Hematopoietic multipotent progenitor cell treated with erythropoietin and hydrocortisone succinate and interleukin-3 and kit ligand, for 4 days (in vitro differentiated cells): ENCODE measurements around the gene MISP3.
"Not testable (repeated sequence)": the region's sequence is repeated elsewhere in the genome, so short reads cannot be mapped to it uniquely, and the experiment has no call there.

Experiments
- DNase-seq: peaks from one replicate; pipeline ENCODE4 v3.0.0-alpha.2; 2015

MISP3 gene

DNA sequence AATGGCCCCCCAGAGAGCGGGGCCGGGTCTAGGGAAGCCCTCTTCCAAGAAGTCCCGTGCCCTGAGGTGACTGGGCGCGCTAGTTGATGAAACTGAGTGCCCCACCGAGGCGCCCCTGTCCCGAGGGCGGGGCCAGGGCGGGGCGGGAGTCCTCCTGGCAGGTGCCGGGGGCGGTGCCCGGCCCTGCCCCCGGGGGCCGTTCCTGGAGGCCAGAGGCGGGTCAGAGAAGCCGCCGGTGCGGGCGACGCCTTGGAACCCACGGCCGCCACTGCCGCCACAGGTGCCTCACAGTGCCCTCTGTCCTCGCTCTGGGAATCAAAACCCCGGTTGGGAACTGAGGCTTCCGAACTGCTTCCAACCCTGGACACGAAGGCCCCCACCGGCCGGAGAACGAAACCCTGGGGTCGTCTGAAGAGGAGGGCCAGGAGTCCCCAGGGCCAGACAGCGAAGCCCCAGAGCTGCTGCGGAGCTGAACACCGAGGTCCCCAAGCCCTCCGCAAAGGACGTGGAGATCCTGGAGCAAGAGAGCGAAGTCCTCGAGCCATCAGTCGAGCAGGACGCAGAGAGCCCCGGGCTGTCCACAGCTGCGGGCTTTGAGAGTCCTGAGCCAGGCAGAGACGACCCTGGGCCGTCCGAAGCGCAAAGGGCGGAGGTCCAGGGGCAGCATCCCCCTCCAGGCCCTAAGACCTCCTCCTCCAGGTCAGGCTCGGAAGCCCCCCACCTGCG is at the start of gene MISP3:
Gene MISP3 (plus strand): TSS at position 252 of the 726 bp plus-strand sequence. CDS start 524 bp downstream, outside the sequence.
- DNase-seq: peak; percentile 64

DNA sequence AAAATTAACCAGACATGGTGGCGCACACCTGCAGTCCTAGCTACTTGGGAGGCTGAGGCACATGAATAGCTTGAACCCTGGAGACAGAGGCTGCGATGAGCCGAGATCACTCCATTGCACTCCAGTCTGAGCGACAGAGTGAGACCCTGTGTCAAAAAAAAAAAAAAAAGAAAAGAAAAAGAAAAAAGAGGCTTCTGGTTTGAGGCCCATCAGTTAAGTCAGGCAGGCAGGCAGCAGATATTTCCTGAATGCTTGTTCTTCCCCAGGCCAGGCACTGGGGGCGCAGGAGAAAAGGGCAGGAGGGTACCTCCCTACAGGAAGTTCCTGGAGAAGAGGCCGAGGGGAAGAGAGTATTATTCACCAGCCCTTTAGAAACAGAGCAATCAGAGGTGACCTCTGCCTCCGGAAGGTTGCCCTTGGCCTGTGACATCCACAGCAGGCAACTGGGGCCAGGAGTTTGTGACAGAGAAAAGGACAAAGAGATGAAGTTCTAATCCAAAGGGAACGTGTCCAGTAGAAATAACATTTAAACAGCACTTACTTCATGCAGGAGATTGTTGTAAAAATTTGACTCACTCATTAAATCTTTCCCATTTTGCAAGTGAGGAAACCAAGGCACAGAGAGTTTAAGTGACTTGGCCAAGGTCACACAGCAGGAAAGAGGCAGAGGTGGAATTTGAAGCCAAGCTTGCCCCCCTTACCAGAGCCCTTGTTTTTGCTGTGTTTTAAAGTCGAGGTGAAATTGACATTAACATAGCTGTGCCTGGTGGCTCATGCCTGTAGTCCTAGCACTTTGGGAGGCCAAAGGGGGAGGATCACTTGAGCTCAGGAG is 49.0 kb upstream of the MISP3 start:
- peak; percentile 93 for DNase-seq

DNA sequence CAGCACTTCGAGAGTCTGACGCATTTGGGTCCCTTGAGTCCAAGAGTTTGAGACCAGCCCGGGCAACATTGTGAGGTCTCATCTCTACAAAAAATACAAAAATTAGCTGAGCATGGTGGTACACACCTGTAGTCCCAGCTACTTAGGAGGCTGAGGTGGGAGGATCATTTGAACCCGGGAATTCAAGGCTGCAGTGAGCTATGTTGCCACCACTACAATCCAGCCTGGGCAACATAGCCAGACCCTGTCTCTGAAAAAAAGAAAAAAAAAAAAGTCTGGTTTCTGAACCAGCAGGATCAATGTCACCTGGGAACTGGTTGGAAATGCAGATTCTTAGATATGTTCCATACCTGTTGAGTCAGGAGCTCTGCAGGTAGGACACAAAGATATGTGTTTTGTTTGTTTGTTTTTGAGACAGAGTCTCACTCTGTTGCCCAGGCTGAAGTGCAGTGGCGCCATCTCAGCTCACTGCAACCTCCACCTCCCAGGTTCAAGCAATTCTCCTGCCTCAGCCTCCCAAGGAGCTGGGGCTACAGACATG is 45.9 kb upstream of the MISP3 start:
- not testable (repeated sequence) for DNase-seq

DNA sequence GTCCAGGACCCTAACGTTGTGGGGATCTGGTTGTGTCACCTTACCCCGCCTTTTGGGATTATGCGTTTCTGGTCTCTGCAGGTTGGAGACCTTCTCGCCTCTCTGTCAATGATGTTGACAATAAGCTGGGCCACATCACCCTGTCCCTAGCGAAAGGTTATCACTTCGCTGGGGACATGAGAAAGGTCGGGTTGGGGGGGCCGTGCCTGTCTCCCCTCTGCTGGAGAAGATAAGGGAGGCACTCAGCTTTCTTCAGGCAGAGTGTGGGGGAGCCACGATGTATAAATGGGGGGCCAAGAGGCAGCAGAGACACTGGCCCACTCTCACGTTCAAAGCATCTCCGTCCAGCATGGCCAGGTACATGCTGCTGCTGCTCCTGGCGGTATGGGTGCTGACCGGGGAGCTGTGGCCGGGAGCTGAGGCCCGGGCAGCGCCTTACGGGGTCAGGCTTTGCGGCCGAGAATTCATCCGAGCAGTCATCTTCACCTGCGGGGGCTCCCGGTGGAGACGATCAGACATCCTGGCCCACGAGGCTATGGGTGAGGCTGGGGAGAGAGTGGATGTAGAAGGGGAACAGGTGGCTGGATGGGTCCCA is 44.6 kb upstream of the MISP3 start, which contains the start of gene RLN3:
Gene RLN3 (plus strand): TSS at position 293 of the 595 bp plus-strand sequence. CDS start 57 bp downstream, at position 350.
- DNase-seq: no peak

DNA sequence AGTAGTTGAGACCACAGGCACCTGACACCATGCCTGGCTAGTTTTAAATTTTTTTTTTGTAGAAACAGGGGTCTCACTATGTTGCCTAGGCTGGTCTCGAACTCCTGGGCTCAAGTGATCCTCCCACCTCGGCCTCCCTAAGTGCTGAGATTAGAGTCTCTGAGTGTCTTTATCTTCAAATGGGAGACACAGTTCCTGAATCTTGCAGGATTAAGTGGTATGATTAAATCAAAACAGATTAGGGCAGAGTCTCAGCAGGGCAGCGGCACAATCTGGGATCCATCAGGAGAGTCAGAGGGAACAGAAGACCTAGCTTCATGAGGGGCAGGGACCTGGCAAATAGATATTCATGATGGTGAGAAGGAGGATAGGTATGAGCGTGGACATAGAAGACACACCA is 43.7 kb upstream of the MISP3 start:
- no peak for DNase-seq

DNA sequence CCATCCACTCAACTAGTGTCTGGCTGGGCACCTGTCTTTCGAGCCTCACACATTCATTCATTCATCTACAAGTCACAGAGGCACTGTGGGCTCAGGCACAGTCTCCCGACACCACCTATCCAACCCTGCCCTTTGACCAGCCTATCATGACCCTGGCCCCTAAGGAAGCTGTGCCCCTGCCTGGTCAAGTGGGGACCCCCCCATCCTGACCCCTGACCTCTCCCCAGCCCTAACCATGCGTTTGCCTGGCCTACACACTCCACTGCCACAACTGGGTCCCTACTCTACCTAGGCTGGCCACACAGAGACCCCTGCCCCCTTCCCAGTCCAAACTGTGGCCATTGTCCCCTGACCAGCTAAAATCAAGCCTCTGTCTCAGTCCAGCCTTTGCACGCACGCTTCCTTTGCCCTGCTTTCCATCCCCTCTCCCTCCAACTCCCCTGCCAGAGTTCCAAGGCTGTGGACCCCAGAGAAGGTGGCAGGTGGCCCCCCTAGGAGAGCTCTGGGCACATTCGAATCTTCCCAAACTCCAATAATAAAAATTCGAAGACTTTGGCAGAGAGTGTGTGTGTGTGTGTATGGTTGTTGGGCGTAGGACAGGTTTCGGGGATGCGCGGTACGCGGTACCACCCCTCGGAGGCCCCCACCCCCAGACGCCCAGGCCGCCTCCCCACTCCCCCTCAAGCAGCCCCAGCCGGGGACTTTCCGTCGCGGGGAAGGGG is 41.4 kb upstream of the MISP3 start:
- no peak for DNase-seq

DNA sequence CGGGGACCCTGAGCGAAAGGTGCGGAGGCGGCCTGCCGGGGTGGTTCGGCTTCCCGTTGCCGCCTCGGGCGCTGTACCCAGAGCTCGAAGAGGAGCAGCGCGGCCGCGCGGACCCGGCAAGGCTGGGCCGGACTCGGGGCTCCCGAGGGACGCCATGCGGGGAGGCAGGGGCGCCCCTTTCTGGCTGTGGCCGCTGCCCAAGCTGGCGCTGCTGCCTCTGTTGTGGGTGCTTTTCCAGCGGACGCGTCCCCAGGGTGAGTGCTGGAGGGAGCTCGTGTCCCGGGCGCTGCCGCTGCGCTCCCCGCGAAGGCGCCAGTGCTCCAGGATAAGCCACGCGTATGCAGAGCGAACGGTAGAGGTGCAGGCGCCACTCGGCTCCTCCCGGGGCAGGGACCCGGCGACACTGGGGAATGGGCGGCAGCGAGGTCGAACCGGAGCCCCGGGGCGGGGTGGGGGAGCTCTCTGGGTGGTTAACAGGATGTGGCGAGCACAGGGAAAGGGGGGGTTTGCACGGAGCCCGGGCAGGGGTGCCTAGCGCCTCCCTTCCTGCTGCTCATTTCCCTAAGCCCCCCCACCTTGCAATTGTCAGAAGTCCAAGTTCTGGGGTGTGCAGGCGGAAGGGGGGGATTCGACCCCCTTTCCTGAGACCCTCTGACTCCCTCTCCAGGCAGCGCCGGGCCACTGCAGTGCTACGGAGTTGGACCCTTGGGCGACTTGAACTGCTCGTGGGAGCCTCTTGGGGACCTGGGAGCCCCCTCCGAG is 40.7 kb upstream of the MISP3 start, which contains the start of gene IL27RA:
Gene IL27RA (plus strand): TSS at position 44 of the 762 bp plus-strand sequence. CDS start 111 bp downstream, at position 155.
- DNase-seq: peak; percentile 93

DNA sequence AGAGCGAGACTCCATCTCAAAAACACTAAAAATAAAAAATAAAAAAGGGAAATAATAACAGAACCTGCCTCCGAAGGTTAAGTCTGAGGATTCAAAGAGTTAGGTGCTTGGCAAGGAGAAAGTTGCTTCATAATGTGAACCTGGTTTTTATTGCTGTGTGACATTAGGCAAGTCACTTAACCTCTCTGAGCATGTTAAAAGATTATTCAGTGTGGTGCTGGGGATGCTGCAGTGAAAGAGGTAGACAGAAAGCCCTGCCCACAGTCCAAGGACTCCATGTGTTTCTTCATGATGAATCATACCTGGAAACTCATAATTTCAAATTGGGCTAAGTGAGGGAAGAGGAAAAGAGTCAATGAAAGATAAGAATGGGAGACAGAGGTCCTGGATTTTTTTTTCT is 38.6 kb upstream of the MISP3 start:
- DNase-seq: no peak

DNA sequence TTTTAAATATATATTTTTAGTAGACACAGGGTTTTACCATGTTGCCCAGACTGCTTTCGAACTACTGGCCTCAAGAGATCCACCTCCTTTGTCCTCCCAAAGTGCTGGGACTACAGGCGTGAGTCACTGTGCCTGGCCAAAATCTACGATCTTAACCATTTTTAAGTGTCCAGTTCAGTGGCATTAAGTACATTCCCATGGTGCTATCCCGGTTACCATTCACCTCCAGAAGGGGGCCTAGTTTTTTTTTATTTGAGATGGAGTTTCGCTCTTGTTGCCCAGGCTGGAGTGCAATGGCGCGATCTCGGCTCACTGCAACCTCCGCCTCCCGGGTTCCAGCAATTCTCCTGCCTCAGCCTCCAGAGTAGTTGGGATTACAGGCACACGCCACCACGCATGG is 37.4 kb upstream of the MISP3 start:
- not testable (repeated sequence) for DNase-seq

DNA sequence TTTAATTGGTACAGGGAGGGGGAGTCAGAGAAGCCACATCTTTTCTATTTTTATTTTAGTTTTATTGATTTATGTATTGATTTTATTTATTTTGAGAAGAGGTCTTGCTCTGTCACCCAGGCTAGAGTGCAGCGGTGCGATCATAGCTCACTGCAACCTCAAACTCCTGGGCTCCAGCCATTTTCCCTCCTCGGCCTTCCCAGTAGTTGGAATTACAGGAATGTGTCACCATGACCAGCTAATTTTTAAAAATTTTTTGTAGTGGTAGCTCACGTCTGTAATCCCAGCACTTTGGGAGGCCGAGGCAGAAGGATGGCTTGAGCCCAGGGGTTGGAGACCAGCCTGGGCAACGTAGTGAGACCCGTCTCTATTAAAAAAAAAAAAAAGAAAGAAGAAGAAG is 36.9 kb upstream of the MISP3 start:
- DNase-seq: no peak

DNA sequence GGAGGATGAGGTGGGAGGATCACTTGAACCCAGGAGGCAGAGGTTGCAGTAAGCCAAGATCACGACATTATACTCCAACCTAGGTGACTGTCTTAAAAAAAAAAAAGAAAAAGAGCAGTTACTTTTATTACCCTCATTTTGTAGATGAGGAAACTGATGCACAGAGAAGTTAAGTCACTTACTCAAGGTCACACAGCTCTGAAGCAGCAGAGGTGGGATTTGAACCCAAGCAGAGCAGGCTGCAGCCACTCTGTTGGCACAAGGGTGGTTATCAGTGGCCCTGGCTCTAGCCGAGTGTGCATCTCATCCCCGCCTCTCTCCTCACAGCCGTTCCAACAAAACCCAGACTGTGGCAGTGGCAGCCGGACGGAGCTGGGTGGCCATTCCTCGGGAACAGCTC is 33.4 kb upstream of the MISP3 start:
- DNase-seq: no peak

DNA sequence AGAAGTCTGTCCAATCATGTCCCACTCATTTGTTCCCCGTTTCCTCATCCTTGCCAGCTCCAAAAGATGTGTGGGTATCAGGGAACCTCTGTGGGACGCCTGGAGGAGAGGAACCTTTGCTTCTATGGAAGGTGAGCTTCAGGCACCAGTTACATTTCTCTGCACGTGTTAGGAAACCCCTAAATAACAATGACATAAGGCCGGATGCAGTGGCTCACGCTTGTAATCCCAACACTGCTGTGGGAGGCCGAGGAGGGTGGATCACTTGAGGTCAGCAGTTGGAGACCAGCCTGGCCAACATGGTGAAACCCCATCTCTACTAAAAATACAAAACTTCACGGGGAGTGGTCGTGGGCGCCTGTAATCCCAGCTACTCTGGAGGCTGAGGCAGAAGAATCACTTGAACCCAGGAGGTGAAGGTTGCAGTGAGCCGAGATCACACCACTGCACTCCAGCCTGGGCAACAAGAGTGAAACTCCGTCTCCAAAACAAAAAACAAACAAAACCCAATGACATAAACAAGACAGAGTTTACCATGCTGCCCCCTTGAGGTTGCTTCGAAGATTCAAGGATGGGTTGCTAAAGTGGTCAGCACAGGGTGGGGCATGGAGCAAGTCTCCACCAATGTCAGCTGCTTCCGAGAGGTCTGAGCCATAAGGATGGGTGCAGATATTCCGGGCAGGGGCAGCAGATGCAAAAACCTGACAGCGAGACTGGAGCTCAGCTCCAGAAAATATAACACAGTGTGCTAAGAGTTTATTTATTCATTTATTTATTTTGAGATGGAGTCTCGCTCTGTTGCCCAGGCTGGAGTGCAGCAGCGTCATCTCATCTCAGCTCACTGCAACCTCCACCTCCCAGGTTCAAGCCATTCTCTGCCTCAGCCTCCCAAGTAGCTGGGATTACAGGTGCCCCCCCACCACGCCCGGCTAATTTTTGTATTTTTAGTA is 29.7 kb upstream of the MISP3 start:
- peak; percentile 82 for DNase-seq

DNA sequence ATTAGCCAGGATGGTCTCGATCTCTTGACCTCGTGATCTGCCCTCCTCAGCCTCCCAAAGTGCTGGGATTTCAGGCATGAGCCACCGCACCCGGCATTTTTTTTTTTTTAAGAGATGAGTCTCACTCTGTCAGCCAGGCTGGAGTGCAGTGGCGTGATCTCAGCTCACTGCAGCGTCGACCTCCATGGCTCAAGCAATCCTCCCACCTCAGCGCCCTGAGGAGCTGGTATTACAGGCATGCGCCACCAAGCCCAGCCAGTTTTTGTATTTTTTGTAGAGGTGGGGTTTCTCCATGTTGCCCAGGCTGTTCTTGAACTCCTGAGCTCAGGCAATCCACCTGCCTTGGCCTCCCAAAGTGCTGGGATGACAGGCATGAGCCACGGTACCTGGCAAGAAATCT is 24.7 kb upstream of the MISP3 start:
- DNase-seq: not testable (repeated sequence)

DNA sequence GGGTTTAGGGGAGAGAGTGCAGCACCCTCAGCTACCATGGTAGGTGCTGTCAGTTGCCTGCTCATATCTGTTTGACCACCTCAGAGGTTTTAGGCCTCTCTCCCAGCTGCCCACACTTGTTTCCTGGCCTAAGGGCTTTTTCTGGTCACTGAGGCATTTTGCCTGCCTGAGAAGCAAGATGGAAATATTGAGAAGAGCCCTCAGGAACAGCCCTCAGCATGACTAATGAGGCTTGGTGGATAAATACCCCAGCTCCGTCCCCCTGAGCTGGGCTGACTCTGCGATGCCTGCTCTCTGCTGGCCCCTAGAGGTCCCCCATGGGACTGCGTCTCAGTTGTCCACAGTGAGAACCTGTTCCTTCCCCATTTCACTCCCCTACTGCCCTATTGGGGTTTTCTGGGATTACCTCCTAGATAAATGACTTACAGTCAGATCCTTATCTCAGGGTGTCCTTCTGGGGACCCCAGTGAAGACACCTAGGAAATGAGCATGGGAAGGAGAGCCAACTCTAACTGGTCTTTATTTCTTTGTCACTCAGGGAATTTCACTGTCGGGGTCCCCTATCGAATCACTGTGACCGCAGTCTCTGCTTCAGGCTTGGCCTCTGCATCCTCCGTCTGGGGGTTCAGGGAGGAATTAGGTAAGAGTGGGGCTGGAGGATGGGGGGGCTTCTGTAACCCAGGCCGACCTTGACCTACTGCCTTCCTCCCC is 24.0 kb upstream of the MISP3 start:
- peak; percentile 82 for DNase-seq

DNA sequence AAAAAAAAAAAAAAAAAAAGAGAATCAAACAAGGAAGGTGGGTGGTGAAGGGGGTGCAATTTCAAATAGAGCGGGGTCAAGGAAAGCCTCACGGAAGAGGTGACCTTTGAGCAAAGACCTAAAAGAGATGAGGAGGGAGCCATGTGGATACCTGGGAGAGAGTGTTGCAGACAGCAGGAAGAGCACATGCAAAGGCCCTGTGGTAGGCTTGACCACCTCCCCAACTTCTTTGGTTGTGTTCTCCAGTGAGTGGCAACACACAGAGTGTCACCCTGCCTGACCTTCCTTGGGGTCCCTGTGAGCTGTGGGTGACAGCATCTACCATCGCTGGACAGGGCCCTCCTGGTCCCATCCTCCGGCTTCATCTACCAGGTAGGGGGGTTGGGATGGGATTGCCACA is 22.1 kb upstream of the MISP3 start:
- DNase-seq: no peak

DNA sequence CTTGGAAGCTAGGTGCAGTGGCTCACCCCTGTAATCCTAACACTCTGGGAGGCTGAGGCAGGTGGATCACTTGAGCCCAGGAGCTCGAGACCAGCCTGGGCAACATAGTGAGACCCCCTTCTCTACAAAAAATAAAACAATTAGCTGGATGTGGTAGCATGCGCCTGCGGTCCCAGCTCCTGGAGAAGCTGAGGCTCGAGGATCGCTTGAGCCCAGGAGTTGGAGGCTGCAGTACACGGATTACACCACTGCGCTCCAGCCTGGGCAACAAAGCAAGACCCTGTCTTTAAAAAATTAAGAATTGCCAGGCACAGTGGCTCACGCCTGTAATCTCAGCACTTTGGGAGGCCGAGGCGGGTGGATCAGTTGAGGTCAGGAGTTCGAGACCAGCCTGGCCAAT is 21.6 kb upstream of the MISP3 start:
- not testable (repeated sequence) for DNase-seq

DNA sequence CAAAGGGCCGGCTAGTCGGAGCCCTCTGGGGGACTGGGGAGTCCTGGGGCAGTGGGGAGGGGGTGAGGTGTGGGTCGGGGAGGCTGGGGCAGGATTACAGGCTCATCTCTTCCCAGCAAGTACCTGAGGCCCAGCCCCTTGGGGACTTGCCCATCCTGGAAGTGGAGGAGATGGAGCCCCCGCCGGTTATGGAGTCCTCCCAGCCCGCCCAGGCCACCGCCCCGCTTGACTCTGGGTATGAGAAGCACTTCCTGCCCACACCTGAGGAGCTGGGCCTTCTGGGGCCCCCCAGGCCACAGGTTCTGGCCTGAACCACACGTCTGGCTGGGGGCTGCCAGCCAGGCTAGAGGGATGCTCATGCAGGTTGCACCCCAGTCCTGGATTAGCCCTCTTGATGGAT is 20.6 kb upstream of the MISP3 start:
- DNase-seq: no peak

DNA sequence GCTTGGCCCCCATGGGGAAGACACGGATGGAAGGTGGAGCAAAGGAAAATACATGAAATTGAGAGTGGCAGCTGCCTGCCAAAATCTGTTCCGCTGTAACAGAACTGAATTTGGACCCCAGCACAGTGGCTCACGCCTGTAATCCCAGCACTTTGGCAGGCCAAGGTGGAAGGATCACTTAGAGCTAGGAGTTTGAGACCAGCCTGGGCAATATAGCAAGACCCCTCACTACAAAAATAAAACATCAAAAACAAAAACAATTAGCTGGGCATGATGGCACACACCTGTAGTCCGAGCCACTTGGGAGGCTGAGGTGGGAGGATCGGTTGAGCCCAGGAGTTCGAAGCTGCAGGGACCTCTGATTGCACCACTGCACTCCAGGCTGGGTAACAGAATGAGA is 20.1 kb upstream of the MISP3 start:
- no peak for DNase-seq

DNA sequence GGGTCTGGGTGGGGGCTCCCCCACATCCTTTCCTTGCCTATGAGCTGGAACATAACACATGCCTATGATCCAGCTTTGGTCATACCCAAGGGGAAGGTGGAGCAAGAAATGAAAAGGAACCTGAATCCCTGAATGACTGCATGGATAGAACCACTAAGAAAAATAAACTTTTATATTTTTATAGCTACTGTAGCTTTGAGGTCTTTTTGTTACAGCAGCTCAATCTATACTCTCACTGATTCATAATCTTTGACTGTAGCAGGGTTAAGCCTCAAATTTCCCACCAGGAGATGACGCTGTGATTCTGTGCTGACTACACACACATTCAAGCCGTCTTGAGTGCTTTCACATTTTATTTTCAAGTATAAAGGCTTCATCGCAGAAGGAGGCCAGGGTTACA is 19.6 kb upstream of the MISP3 start:
- no peak for DNase-seq

DNA sequence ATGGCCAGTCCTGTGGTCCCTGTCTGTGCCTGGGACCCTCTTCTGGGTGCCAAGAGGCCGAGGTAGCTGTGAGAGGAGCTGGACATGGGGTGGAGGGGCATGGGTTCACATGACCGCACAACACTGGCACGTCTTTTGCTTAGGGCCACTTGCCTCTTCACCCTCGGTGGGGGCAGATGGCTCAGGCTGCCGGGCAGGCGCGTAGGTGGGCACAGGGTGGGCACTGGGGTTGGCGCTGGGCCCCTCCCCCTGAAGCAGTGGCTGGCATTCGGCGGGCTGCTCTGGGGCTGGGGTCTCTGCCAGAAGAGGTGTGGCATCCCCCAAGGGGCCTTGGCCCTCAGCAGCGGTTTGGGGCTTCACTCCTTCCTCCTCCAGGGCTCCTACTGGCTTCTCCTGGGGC is 19.1 kb upstream of the MISP3 start:
- no peak for DNase-seq
